HG02884 (cell line): ENCODE data around the gene PTPRC.
A peak's percentile ranks its signal among the peaks of the same experiment; 100 is the strongest.

Experiments
- ATAC-seq: cut with Tn5 transposase; IDR thresholded peaks from one replicate; pipeline ENCODE4 v1.9.1; 2021; ENCODE audit warnings: mild to moderate bottlenecking, moderate library complexity; ENCODE audit not compliant: unreplicated experiment

The PTPRC gene

GRCh38 chr1:198641966-198642668, 3.3 kb downstream of the PTPRC start:
- no peak for ATAC-seq

- no peak for ATAC-seq
Observed at GRCh38 chr1:198642983-198643382, 4.1 kb downstream of the PTPRC start.

DNA sequence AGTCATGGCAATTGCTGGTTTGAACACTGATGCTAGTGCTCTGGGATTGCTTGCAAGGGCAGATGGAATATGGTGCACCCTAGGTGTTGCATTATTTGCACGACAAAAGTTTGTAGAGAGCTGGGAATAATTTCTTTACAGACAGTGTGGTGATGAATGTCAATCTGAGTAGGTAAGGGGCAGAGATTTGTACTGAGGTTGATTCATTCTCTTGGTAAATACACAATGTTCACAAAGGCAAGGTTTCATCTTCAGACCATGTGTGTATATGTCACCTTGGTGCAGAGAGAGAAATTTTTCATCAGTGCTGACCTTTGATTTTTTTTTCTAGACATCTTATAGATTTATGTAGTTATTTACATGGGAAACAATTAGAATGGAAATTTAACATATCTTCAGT, 5.0 kb downstream of the PTPRC start:
- no peak for ATAC-seq

- no peak for ATAC-seq
Observed at GRCh38 chr1:198647055-198647454, 8.2 kb downstream of the PTPRC start.

GRCh38 chr1:198648592-198648991, 9.8 kb downstream of the PTPRC start:
- ATAC-seq, result no peak

GRCh38 chr1:198649232-198649967, 10.6 kb downstream of the PTPRC start:
- ATAC-seq, result peak; percentile 8

- peak; percentile 57 for ATAC-seq
Observed at GRCh38 chr1:198649968-198650338, 11.1 kb downstream of the PTPRC start.

DNA sequence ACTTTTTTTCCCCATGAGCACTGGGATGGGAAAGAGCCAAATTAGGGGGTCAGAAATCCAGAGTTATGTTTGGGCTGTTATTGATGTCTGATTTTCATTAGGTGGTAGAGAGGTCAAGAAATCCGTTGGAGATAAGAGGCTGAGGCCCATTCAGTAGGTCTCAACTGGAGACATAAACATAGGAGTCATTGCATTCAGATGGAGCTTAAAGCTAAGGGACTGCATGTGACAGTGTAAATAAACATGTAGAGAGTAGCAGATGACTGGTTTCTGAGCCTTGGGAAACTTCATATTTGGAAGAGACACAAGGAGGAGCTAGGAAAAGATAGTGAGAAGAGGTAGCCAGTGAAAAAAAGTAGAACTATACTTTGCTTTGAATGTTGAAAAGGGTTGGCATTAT, 11.7 kb downstream of the PTPRC start:
- ATAC-seq, result no peak

- peak; percentile 55 for ATAC-seq
Observed at GRCh38 chr1:198651650-198652400, 13.0 kb downstream of the PTPRC start.

DNA sequence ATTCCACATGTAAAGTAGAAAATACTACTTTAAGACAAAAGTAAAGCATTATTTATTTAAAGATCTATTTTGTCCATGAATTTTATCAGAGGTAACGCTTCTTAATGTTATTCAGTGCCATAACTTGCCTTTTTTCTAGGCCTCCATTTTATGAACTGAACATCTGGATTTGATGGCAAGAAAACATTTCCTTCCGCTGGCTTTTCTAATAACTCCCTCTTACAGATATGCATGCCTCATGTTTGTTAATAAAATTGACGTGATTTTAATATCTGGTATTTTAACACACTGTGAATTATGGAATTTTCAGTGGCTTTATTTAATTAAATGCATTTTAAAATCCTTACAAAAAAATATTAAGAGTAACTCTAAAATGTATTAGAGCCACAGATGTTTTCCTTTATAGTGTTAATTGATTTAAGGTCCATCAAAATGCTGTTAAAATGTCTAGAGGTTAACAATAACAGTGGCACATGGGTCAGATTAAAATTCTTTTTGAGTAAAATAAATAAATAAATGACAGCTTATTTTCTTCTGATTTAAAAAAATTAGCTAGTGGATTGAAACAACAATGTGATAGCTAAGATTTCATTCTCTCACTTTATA, 15.1 kb downstream of the PTPRC start:
- ATAC-seq, result no peak

DNA sequence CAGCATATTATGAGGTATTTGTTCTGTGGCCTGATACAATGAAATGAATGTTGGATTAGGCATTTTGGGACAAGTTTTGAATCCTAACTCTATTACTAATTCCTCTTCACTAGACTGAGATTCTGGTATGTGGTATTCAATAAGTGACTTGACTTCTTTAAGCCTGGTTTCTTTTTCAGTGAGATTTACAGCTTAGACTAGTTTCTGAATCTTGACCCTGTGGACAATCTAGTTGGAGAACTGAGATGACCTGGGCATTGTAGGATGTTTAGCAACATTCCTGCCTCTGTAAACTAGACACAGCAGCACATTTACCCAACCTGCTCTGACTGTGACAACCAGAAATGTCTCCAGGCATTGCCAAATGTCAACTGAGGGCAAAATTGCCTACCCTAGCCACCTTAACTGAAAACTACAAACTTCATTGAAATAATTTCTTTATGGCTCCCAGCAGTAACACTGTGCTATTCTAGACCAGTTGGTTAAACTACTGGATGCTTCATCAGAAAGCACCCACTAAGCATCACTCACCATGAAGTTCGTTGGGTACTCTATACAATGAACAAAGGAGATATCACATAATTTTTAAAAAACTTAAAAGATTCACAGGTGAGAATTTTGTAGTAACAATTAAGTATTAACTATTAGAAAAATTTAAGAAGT, 16.8 kb downstream of the PTPRC start:
- no peak for ATAC-seq

DNA sequence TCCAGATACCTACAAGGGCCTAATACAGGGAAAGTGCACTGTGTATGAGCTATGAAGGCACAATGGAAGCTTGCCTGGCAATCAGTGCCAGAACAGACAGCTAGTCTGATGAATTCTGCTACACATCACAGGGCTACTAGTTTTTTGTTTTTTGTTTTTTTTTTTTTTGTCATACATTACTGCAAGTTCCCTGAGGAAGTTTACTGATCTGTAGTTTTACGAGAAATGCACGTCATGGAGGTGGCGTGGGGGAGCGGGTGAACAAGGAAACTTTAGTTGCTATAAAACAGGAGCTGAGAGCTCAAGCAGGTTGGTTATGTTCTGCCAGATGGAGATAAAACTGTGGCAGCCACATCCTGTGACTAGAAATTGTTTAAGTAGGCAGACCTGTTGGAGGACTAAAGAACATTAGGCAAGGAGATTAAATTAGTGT, 17.7 kb downstream of the PTPRC start:
- no peak for ATAC-seq

DNA sequence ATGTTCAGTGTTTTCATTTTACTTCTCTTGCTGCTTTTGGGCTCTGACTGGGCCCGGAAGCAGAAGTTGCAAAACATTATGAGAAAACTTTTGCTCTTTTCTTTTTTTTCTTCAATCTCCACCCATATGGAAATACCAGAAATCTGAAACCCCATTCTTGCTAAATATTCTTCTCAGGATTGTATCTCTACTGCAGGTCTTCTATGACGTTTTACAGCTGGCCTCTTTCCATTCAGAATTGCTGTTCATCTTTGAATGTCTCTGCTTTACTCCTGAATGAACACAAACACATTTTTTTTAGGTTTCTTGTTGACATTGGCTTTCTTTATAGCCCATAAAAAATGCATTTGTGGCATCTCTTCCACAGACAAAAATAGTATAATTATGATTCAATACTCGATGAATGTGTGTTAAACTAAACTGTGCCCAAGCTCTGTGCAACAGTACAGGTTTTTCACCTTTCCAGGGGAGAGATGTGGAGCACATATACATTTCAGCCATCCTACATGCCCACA, 18.8 kb downstream of the PTPRC start:
- peak; percentile 46 for ATAC-seq

- no peak for ATAC-seq
Observed at GRCh38 chr1:198660341-198661261, 21.8 kb downstream of the PTPRC start.

GRCh38 chr1:198662821-198663220, 24.0 kb downstream of the PTPRC start:
- no peak for ATAC-seq

GRCh38 chr1:198664068-198664788, 25.4 kb downstream of the PTPRC start:
- no peak for ATAC-seq

- no peak for ATAC-seq
Observed at GRCh38 chr1:198667186-198667585, 28.3 kb downstream of the PTPRC start.

GRCh38 chr1:198667807-198668206, 29.0 kb downstream of the PTPRC start:
- no peak for ATAC-seq
